ENCODE results near the gene CTRB2.
"Not testable (repeated sequence)": the region's sequence is repeated elsewhere in the genome, so short reads cannot be mapped to it uniquely, and the experiment has no call there.

Gene CTRB2

DNA sequence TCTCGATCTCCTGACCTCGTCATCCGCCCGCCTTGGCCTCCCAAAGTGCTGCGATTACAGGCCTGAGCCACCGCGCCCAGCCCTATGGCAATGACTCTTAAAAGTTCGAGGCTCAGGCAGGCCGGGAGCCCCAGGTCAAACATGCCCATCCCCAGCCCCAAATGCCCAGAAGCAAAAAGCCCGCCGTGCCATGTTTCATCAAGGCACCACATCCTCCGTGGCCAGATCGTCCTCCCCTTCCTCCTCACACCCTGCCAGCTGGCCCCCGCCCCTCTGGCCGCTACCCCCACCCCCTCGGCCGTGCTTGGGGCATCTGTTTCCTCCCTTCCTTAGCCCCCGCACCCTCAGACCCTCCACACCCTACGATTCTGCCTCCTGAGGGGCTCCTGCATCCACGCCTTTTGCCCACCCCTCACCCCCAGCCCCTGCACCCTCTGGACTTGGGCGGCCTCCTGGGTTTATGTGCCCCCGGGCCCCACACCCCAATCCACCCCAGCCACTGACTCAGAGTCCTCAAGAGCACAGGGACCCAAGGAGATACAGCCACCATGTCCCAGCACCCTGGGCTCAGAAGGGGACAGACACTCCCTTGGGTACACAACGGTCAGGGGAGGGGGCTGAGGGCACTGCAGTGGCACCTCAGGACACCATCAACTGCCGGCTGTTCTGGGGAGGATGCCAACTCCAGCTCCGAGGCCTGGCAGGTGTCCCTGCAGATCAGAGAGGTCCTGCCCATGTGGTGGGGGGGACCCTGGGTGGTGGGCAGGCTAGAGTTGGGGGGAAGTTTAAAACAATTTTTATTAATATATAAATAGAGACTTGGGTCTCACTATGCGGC is 18.9 kb upstream of the CTRB2 start:
- DNase-seq, result no peak

- no peak for DNase-seq
Measured at GRCh38 chr16:75225092-75225491, 18.1 kb upstream of the CTRB2 start.

DNA sequence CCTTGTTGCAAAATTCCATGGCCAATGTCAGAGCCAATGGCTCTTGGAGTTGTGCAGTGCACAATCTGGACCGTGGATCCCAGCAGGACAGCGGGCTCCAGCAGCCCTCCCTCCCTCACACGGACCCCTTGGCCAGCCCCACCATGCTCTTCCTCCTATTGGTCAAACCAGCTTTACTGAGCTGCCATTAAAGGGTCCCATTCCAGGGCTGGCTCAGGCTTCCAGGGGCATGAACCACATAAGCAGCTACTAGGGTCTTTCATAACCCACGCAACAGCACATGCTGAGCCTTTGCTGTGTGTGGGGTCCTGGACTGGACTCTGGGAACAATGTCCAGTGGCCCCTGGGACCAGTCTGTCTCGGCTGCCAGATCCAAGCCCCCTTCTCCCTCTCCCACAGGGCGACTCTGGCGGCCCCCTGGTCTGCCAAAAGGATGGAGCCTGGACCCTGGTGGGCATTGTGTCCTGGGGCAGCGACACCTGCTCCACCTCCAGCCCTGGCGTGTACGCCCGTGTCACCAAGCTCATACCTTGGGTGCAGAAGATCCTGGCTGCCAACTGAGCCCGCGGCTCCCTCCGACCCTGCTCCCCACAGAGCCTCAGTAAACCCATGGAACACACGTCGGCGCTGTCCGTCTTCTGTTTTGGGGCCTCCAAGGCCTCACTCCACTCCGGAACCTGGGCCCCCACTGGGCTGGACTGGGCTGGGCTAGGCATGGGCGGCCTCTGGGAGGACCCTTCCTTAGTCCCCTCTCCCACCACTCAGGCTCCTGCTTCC is 17.5 kb upstream of the CTRB2 start:
- no peak for DNase-seq

DNA sequence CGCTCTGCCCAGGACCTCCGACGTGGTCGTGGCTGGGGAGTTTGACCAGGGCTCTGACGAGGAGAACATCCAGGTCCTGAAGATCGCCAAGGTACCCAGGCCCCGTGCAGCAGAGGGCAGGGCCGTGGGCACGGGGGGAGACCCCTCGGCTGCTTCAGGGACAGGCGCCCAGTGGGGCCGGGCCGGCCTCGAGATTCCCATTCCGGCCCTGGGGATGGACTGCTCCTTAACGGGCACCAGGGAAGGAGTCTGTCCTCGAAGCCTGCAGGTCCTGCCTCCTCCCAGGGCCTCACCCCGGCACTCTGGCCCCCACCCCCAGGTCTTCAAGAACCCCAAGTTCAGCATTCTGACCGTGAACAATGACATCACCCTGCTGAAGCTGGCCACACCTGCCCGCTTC is 16.2 kb upstream of the CTRB2 start:
- DNase-seq, result not testable (repeated sequence)

GRCh38 chr16:75222271-75222783 is 15.4 kb upstream of the CTRB2 start:
- DNase-seq, result no peak

- DNase-seq, result no peak
Measured at GRCh38 chr16:75219838-75220237, 12.9 kb upstream of the CTRB2 start.

DNA sequence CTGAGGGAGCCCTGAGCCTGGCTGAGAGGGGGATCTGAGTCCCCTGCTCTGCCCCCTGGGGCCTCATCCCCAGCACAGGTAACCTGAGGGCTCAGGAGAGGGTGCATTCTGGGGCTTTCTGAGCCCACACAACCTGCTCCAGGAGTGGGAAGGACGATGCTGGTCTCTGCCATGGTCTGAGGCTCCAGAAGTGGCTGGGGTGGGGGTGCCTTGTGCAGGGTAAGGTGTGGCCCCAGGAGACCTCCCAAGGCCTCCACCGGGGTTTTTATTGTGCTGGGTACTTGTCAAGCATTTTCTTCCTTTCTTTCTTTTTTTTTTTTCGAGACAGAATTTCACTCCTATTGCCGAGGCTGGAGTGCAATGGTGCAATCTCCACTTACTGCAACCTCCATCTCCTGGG is 12.1 kb upstream of the CTRB2 start:
- no peak for DNase-seq

- DNase-seq, result no peak
Measured at GRCh38 chr16:75218256-75219076, 11.5 kb upstream of the CTRB2 start, which contains the start of gene CTRB1. Gene CTRB1 (plus strand): TSS chr16:75218988. CDS start chr16:75219008, 20 bp downstream.

GRCh38 chr16:75217389-75217851 is 10.5 kb upstream of the CTRB2 start:
- no peak for DNase-seq

DNA sequence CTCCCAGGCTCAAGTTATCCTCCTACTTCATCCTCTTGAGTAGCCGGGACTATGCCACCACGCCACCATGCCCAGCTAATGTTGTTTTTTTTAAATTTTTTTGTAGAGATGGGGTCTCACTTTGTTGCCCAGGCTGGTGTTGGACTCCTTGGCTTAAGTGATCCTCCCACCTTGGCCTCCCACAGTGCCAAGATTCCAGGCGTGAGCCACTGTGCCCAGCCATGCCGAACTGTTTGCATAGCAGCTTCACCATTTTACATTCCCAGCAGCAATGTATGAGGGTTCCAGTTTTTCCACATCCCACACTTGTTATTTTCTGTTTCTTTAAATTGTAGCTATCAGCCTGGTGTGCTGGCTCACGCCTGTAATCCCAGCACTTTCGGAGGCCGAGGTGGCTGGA is 9.6 kb upstream of the CTRB2 start:
- no peak for DNase-seq

DNA sequence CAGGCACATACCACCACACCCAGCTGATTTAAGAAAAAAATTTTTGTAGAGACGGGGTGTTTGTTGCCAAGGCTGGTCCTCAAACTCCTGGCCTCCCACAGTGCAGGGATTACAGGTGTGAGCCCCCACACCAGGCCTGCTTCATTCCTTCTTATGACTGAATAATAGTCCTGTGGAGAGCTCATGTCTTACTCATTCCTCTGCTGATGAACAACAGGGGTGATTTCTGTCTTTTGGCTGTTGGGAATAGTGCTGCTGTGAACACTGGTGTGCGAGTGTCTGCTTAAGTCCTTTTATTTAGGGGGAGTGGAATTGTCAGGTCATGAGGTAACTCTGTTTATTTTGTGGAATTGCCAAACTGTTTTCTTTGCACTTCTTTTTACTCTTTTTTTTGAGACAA is 9.2 kb upstream of the CTRB2 start:
- no peak for DNase-seq

DNA sequence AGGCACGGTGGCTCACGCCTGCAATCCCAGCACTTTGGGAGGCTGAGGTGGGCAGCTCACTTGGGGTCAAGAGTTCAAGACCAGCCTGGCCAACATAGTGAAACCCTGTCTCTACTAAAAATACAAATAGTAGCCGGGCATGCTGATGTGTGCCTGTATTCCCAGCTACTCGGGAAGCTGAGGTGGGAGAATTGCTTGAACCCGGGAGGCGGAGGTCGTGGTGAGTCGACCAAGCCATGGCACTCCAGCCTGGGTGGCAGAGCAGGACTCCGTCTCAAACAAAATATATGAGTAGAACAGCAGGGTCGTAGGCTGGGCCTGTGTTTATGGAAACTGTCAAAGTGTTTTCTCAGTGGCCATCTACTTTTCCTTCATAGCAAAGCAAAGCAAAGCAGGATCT is 4.3 kb upstream of the CTRB2 start:
- not testable (repeated sequence) for DNase-seq

GRCh38 chr16:75209944-75210343 is 3.0 kb upstream of the CTRB2 start:
- no peak for DNase-seq

GRCh38 chr16:75209514-75209913 is 2.6 kb upstream of the CTRB2 start:
- DNase-seq, result not testable (repeated sequence)

GRCh38 chr16:75208861-75209505 is 2.0 kb upstream of the CTRB2 start:
- no peak for DNase-seq

DNA sequence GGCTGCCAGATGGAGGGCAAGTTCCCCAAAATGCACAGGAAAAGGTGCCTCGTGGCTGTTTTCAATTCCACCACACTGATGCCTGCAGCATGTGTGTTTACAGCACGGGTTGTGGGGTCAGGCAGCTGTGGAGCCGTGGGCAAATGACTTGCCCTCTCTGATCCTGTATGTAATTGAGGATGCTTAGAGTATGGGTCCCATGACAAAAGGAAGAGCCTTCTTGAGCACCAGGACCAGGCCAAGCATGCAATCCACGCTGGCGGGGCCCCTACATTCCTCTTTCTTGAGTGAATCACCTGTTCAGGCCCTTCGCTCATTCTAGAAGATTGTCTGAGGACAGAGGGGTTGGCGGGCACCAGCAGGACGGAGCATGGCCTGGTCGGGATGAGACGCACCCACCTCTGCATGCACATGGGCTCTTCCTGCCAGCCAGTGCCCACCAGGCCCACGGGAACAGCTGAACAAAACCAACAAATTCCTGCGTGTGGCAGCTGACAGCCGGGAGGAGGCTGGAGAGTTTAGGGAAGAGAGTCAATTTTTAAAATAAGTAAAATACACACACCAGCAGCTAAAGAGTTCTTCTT is 1.4 kb upstream of the CTRB2 start:
- DNase-seq, result no peak

GRCh38 chr16:75207831-75208230 is 870 bp upstream of the CTRB2 start:
- DNase-seq, result no peak

- not testable (repeated sequence) for DNase-seq
Measured at GRCh38 chr16:75205961-75206748, 806 bp downstream of the CTRB2 start.

GRCh38 chr16:75205438-75205837 is 1.5 kb downstream of the CTRB2 start:
- not testable (repeated sequence) for DNase-seq

GRCh38 chr16:75204905-75205304 is 2.1 kb downstream of the CTRB2 start:
- not testable (repeated sequence) for DNase-seq

- no peak for DNase-seq
Measured at GRCh38 chr16:75204410-75204758, 2.6 kb downstream of the CTRB2 start.
